Skin epidermis (tissue), 12 donors: ENCODE results near the gene PTBP1.
A peak's percentile ranks its signal among the peaks of the same experiment; 100 is the strongest.

ENCODE experiments used
- H3K27ac ChIP-seq, 21 experiments: fragments of 200-600 bp; sonication (generic) in 11 of 21; one replicate each; pipeline ENCODE4 v1.5.0; 2020; ENCODE audit warnings: mild to moderate bottlenecking in 3 of 21, inconsistent platforms in 2 of 21, moderate library complexity in 2 of 21
- H3K4me3 ChIP-seq, 7 experiments: fragments of 200-600 bp; sonication (generic) in 2 of 7; one replicate each; pipeline ENCODE4 v1.5.0; 2020; ENCODE audit warnings: inconsistent platforms in 2 of 7, mild to moderate bottlenecking in 2 of 7, moderate library complexity in 1 of 7

PTBP1 gene

DNA sequence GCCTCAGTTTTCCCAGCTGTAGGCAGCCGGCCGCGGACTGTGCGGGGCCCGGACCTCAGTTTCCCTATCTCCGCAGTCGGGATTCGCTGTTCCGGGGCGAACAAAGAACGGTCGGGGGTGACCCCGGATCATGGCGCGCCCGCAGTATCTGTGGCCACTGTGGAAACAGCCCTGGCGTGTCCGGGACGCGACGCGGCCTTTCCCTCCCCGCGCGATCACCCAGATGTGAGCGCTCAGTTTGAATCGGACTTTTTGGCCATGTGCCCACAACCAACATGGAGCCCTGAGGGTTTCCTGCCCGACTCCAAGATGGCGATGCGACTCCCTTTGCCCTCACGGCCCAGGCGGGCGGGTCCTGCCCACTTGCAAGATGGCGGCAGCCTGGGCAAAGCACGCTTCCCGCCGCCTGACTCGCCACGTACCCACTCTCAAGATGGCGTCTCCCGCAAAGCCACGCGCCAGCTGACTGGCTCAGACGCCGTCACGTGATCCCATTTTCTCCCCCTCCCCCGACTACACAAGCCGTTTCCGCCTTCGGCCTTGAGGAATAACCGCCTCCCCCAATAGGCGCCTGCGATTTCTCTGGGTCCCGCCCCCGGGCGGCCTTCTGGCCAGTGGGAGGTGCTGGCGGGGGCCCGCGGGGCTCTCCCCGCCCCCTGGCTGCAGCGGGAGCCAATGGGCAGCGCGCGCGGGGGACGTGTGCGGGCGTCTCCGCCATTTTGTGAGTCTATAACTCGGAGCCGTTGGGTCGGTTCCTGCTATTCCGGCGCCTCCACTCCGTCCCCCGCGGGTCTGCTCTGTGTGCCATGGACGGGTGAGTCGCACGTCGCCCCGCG lies at the start of gene PTBP1:
TSS of gene PTBP1 (plus strand) at position 761 of the 836 bp plus-strand sequence. CDS start at position 807, 46 bp downstream.
- H3K4me3 ChIP-seq, result peak within 1 kb of the TSS; percentile 73 to 99 (median 95)
- H3K27ac ChIP-seq, result peak within 1 kb of the TSS; percentile 92 to 100 (median 98)

DNA sequence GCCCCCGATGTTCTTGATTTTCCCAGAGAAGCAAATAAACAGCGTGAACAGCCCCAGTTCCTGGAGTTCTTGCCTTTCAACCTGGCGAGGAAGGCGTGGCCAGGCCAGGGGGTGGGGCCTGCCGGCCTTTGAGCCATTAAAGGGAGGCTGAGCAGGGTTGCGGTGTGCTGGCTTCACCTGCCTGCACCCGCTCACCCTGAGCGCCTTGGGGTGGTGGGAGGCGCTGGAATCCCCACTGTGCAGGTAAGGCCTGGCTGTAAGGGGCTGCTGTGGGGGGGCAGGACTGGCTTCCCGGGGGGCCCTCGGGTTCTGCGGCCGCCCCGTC lies 49.0 kb upstream of the PTBP1 start:
- no peak overlapping the region for H3K4me3 ChIP-seq
- H3K27ac ChIP-seq, result no peak overlapping the region

DNA sequence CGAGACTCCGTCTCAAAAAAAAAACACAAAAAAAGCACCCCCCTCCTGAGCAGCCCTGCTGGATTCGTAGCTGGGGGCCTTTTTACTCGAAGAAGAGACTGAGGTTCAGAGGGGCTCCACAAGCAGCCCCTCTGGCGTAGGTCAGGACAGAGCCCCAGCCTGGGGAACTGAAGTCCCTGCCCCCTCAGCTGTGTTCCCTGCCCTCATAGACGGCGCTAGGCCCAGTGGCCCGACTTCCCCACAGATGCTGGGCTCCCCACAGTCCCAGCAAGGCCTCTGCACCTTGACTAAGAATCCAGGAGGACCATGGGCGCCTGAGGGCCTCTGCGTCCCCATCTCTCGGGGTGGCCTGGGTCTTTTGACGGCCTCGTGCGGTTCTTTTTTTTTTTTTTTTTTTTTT lies 47.4 kb upstream of the PTBP1 start:
- Histone ChIP-seq H3K4me3 (no peak overlapping the region), H3K27ac (no peak overlapping the region)

DNA sequence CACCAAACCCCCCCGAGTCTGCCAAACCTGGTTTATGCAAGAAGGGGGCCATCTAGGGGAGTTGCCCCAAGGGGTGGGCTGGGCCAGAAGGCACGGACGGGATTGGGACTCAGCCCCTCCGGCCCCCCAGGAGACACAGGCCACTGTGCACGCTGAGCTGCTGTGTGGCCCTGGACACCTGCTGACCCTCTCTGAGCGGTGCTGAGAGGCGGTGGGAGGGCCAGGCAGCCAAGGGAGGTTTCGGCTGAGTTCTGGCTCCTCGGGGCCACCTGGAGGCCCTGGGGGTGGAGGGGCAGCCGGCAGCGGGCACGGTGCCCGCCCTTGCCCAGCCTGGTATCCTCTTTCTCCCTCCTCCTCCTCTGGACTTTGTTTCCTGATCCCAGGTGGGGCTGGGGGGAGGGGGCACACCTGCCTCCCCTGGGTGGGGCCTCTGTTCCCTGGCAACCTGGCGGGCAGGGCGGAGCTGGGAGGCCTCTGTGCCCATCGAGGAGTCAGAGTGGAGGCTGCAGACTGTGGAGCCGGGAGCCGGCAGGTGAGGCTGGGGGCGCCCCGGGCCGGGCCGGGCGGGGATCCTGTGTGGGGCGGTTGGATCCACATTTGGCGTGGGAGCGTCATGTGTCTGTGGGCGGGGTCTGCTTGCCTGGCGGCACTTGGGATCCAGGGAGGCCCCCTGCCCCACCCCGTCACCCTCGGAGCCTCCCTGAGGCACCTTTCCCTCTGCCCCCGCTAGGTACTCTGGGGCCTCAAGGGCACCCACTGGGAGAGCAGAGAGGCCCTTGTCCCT lies 46.4 kb upstream of the PTBP1 start, which contains the start of gene MISP:
TSS of gene MISP (plus strand) at position 473 of the 784 bp plus-strand sequence. CDS start 5,835 bp downstream, outside the sequence.
- Histone ChIP-seq H3K27ac (peak within 1 kb of the TSS in 4 of 21 experiments; percentile 14 to 61 (median 23)), H3K4me3 (peak within 1 kb of the TSS in 1 of 7 experiments; percentile 12)

DNA sequence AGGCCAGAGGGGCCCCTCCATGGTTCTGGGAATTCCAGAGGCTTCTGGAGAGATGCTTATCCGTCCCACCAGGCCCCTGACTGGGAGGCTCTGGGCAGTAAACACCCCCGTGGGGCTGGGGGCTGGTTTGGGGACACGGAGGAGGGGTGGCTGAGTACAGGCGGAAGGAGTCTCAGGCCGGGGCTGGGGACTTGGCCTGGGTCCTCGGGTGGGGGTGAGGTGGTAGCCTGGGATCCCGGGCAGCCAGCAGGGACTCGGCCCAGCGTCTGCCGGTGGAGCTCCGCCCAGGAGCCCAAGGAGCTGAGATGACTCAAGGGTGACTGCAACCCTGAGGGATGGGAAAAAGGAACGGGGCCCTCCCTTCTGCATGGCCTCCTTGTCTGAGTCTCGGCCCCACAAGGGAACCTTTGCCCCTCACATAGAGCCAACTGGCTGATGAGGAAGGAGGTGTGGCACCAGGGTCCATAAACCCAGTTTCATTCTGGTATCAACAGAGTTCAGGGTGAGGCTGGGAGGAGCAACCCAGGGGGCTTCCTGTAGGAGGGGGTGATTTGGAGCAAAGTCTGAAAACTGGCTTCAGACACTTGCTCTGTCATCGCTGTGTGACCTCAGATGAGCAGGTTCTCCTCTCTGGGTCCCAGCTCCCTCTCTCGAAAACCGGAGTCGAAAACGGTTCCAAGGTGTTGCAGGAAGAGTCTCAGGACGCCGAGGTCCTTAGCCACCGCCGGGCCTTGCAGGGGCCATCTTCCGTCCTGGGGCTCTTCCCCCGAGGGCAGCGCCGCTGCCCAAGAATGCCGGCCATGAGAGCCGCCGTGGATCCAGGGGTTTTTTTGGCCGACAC lies 45.5 kb upstream of the PTBP1 start:
- no peak overlapping the region for H3K4me3 ChIP-seq
- peak overlapping the region in 3 of 21 experiments; percentile 17 to 61 (median 29) for H3K27ac ChIP-seq

DNA sequence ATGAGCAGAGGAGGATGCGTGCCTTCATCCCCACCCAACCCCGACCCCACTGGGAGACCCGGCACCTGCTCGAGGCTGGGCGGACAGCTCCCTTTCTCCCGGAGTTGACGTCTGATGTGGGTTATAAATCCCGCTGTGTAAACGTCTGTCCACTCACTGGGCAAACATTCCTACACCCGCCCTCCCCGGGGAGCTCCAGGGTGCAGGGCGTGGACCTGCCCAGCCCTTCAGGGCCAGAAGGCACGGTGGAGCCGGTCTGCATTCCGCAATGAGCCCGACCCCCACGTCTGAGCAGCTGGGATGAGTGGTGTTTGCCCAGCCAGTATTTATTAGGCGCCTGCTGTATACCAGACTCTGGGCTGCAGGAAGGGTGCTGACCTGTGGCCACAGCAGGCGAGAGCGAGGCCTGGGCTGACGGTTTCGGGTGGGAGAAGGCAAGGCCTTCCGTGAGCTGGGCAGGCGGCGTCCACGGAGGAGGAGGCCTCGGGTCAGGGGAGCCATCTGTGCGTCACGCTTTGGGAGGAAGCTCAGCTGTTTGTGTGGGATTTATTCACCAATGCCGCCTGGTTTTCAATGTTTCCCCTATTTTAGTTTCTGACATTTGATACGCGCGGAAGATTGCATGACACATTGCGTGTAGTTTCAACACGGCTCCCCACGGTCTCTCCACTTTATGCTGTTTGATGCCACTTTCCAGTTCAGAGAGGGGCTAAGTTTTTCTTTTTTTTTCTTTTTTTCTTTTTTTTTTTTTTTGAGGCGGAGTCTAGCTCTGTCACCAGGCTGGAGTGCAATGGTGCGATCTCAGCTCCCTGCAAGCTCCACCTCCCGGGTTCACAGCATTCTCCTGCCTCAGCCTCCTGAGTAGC lies 44.4 kb upstream of the PTBP1 start:
- Histone ChIP-seq H3K4me3 (no peak overlapping the region), H3K27ac (peak overlapping the region in 8 of 21 experiments; percentile 32 to 57 (median 51))

DNA sequence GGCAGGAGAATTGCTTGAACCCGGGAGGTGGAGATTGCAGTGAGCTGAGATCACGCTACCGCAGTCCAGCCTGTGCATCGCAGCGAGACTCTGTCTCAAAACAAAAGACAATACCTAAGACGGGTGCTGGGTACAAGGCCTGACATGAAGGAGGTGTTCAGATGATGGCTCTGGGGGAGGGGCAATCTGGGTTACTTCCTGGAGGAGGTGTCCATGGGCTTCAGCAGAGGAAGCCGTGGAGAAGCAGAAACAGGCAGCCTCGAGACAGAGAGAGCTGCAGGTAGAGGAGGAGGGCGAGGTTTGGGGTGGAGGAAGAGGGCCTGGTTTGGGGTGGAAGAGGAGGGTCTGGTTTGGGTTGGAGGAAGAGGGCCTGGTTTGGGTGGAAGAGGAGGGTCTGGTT lies 42.7 kb upstream of the PTBP1 start:
- Histone ChIP-seq H3K27ac (no peak overlapping the region), H3K4me3 (no peak overlapping the region)

DNA sequence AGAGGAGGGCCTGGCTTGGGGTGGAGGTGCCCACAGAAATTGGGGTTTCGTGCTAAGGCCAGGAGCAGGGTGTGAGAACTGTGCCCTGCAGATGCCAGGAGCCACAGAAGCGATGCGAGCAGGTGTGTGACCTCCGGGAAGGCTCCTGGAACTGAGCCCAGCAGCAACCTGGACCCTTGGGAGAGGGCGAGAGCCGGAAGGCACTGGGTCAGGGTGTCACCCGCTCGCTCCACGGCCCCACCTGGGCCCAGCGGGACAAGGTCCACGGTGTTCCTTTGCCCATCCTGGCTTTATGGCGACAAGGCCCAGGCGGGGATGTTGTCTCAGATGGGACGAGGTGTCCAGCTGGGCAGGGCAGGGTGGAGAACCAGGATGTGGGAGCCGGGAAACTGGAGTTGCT lies 42.2 kb upstream of the PTBP1 start:
- Histone ChIP-seq H3K27ac (no peak overlapping the region), H3K4me3 (no peak overlapping the region)

DNA sequence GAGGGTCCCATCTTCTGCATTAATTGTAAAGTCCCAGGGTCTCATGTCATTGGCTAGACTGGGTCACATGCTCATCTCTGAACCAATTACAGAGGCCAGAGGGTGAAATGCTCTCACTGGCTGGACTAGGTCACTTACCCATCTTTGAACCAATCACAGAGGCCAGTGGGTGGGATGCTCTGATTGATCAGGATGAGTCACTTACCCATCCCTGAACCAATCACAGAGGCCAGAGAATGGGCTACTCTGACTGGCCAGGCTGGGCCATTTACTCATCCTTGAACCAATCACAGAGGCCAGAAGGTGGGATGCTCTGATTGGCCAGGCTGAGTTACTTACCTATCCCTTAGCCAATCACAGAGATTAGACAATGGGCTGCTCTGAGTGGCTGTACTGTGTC lies 41.0 kb upstream of the PTBP1 start:
- Histone ChIP-seq H3K27ac (no peak overlapping the region), H3K4me3 (no peak overlapping the region)

DNA sequence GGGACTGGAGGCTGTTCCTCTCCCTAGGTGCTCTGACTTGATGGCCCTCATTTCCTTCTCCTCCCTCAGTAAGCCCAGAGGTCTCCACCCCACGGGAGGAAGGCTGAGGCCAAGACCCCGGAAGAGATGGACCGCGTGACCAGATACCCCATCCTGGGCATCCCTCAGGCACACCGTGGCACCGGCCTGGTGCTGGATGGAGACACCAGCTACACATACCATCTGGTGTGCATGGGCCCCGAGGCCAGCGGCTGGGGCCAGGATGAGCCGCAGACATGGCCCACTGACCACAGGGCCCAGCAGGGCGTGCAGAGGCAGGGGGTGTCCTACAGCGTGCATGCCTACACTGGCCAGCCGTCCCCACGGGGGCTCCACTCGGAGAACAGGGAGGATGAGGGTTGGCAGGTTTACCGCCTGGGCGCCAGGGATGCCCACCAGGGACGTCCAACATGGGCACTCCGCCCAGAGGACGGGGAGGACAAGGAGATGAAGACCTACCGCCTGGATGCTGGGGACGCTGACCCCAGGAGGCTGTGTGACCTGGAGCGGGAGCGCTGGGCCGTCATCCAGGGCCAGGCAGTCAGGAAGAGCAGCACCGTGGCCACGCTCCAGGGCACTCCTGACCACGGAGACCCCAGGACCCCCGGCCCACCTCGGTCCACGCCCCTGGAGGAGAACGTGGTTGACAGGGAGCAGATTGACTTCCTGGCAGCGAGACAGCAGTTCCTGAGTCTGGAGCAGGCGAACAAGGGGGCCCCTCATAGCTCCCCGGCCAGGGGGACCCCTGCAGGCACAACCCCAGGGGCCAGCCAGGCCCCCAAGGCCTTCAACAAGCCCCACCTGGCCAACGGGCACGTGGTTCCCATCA lies 40.2 kb upstream of the PTBP1 start:
- Histone ChIP-seq H3K27ac (no peak overlapping the region), H3K4me3 (no peak overlapping the region)

DNA sequence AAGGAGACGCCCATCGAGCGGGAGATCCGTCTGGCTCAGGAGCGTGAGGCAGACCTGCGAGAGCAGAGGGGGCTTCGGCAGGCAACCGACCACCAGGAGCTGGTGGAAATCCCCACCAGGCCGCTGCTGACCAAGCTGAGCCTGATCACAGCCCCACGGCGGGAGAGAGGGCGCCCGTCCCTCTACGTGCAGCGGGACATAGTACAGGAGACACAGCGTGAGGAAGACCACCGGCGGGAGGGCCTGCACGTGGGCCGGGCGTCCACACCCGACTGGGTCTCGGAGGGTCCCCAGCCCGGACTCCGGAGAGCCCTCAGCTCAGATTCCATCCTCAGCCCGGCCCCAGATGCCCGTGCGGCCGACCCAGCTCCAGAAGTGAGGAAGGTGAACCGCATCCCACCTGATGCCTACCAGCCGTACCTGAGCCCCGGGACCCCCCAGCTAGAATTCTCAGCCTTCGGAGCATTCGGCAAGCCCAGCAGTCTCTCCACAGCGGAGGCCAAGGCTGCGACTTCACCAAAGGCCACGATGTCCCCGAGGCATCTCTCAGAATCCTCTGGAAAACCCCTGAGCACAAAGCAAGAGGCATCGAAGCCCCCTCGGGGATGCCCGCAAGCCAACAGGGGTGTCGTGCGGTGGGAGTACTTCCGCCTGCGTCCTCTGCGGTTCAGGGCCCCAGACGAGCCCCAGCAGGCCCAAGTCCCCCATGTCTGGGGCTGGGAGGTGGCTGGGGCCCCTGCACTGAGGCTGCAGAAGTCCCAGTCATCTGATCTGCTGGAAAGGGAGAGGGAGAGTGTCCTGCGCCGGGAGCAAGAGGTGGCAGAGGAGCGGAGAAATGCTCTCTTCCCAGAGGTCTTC lies 39.2 kb upstream of the PTBP1 start:
- Histone ChIP-seq H3K27ac (no peak overlapping the region), H3K4me3 (no peak overlapping the region)

DNA sequence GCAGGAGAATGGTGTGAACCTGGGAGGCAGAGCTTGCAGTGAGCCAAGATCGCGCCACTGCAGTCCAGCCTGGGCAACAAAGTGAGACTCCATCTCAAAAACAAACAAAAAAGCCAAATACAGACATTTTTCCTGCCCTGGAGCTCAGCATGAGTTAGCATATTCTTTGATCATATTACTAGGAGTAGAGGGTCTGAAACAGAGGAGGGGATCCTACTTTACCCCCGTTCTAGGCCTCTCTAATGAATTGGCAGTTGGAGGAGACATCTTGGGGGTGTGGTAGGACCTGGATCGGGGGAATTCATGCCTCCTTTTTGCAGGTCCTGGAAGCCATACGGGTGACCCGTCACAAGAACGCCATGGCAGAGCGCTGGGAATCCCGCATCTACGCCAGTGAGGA lies 34.1 kb upstream of the PTBP1 start:
- Histone ChIP-seq H3K27ac (no peak overlapping the region), H3K4me3 (no peak overlapping the region)

DNA sequence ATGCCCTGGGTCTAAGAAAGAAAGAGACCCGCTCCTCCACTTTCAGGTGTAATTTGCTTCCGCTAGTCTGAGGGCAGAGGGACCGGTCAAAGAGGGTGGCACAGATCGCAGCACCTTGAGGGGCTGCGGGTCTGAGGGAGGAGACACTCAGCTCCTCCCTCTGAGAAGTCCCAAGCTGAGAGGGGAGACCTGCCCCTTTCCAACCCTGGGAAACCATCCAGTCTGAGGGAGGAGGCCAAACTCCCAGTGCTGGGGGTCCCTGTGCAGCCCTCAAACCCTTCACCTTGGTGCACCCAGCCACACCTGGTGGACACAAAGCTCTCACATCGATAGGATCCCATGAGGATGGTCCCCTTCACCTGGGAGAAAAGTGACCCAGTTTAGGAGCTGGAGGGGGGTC lies 33.4 kb upstream of the PTBP1 start:
- no peak overlapping the region for H3K4me3 ChIP-seq
- no peak overlapping the region for H3K27ac ChIP-seq

DNA sequence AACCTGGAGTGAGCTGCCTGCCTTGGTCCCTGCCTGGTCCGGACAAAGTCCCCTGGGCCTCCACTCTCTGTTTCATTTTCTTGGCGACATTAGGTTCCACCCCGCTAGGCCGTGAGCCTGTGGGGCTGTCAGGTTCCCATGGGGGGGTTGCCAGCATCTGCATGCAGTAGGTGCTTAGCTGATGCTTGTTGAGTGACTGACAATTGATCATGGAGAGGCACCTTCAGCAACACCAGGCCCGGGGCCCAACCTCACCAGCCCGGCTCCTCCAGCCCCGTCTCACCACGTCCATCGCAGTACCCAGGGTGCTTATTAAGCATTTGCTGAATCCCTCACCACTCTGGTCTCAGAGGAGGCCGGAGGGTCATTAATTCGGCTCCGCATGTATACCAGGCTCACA lies 33.0 kb upstream of the PTBP1 start:
- Histone ChIP-seq H3K27ac (no peak overlapping the region), H3K4me3 (no peak overlapping the region)

DNA sequence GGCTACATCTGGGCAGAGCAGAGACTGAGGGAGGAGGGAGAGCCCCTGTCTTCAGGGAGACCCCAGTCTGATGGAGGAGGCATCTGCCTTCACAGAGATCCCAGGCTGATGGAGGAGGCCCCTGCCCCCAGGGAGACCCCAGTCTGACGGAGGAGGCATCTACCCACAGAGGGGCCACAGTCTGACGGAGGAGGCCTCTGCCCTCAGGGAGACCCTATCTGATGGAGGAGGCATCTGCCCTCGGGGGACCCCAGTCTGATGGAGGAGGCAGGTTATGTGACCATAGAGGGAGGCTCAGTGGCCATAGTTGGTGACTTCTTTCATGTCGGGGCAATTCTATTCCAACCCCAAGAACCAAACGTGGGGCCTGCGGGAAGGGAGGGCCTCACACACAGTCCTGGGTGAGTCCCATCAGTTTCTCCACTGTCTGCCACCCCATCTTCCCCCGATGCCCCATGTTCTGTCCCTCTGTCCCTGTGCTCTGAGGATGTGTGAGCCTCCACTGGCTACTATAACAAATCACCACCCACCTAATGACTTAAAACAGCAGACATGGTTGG lies 32.0 kb upstream of the PTBP1 start:
- H3K27ac ChIP-seq, result no peak overlapping the region
- no peak overlapping the region for H3K4me3 ChIP-seq

DNA sequence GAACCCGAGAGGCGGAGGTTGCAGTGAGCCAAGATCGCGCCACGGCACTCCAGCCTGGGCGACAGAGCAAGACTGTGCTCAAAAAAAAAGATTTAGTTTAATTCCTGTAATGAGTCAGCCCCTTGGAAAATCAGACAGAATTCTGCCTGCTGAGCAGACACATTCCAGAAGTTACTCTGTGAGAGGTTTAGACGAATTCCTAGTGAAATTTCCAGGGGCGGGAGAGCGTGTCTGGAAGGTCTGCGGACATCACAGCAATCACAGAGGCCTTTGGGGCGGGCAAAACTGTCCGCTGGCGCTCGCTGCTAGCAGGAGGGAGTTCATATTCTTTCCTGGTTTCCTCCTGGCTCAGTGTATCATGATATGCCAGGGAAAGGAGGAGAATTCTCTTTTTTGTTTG lies 28.8 kb upstream of the PTBP1 start:
- H3K4me3 ChIP-seq, result no peak overlapping the region
- peak overlapping the region in 9 of 21 experiments; percentile 2 to 66 (median 42) for H3K27ac ChIP-seq

DNA sequence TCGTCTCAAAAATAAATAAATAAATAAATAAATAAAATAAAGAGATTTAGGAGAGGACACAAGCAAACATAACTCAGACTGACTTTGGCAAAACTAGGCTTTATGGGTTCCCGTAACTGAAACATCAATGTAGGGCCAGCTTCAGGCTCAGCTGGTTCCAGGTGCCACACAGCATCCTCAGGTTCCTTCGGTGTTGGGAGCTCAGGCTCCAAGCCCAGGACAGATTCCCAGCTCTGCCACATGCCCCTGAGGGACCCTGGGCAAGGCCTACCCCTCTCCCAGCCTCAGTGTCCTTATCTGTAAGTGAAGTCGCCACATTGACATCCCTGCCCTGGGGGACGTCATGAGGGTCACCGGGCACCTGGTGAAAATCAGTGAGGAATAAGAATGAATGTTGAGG lies 27.6 kb upstream of the PTBP1 start:
- H3K4me3 ChIP-seq, result no peak overlapping the region
- no peak overlapping the region for H3K27ac ChIP-seq
